HL-60 (cell line): ENCODE data around the gene ICA1L.

Experiments
- DNase-seq, 2 experiments: peaks; one replicate each; pipeline ENCODE4 v3.0.0-alpha.2; 2010 to 2020; ENCODE audit warnings: low read depth in 1 of 2, low spot score in 1 of 2
- H3K27ac ChIP-seq: fragments of 250-450 bp; sonication (Bioruptor Pico); replicated peaks from 2 replicates; pipeline ENCODE4 v1.5.1; 2020; ENCODE audit warnings: mild to moderate bottlenecking, moderate library complexity
- H3K27me3 ChIP-seq: fragments of 250-450 bp; sonication (Bioruptor Pico); 2 replicates; pipeline ENCODE4 v1.5.1; 2021; ENCODE audit warnings: mild to moderate bottlenecking, moderate library complexity; ENCODE audit not compliant: insufficient read depth, poor library complexity, severe bottlenecking
- H3K4me3 ChIP-seq: replicated peaks from 2 replicates; pipeline ENCODE4 v1.5.1; 2011; ENCODE audit warnings: mild to moderate bottlenecking, control low read depth, low read length; ENCODE audit not compliant: insufficient read depth
- CTCF ChIP-seq: IDR thresholded peaks from one replicate; pipeline ENCODE4 v1.5.1; 2011; ENCODE audit warnings: low read length, control low read depth, inconsistent platforms; ENCODE audit not compliant: insufficient read depth
- GABPA ChIP-seq: IDR thresholded peaks from 2 replicates; pipeline ENCODE4 v1.6.1; 2012; ENCODE audit warnings: low read depth
- POLR2AphosphoS5 ChIP-seq: IDR thresholded peaks from 2 replicates; pipeline ENCODE4 v1.6.1; 2012; ENCODE audit warnings: low read depth
- REST ChIP-seq: IDR thresholded peaks from 2 replicates; pipeline ENCODE4 v1.6.1; 2012; ENCODE audit warnings: low read depth; ENCODE audit not compliant: insufficient replicate concordance
- SPI1 ChIP-seq: IDR thresholded peaks from 2 replicates; pipeline ENCODE4 v1.6.1; 2012; ENCODE audit warnings: low read depth, mild to moderate bottlenecking, borderline replicate concordance

Gene ICA1L

GRCh38 chr2:202821206-202822160 is 50.1 kb downstream of the ICA1L start:
- H3K27me3 ChIP-seq, result no peaks in the 10 kb centered on the region
- no peak for DNase-seq
- TF ChIP-seq REST (no peak), POLR2AphosphoS5 (no peak), CTCF (no peak), SPI1 (no peak), GABPA (no peak)
- no peak overlapping the region for H3K27ac ChIP-seq
- H3K4me3 ChIP-seq, result no peak overlapping the region

- no peak for DNase-seq
- no peak overlapping the region for H3K27ac ChIP-seq
- H3K27me3 ChIP-seq, result no peaks in the 10 kb centered on the region
- TF ChIP-seq GABPA, result no peak
- TF ChIP-seq REST, result no peak
- TF ChIP-seq CTCF, result no peak
- no peak for TF ChIP-seq SPI1
- TF ChIP-seq POLR2AphosphoS5, result no peak
- no peak overlapping the region for H3K4me3 ChIP-seq
Observed at GRCh38 chr2:202818321-202818720, 53.2 kb downstream of the ICA1L start.

GRCh38 chr2:202817771-202818170 is 53.8 kb downstream of the ICA1L start:
- H3K27me3 ChIP-seq, result no peaks in the 10 kb centered on the region
- no peak overlapping the region for H3K27ac ChIP-seq
- no peak overlapping the region for H3K4me3 ChIP-seq
- TF ChIP-seq REST, result no peak
- no peak for TF ChIP-seq SPI1
- TF ChIP-seq POLR2AphosphoS5, result no peak
- TF ChIP-seq CTCF, result no peak
- TF ChIP-seq GABPA, result no peak
- no peak for DNase-seq
